PC-3 (cell line): ENCODE measurements around the gene ACP4. TPM values are rescaled to one million over a fixed set of nuclear protein-coding genes. Genes with fewer than 3 reads are reported as not detected.

Experiments used
- ATAC-seq: fragments of 200-7000 bp; cut with Tn5 transposase; 2 replicates; pipeline ENCODE4 v1.9.1; 2020; ENCODE audit warnings: mild to moderate bottlenecking, moderate library complexity
- BruUV-seq: library from RNA; stranded (reverse); fragments of 400-500 nt; replicated peaks from 2 replicates; lab custom pipeline; 2021; lab: Mats Ljungman, UMichigan
- CTCF ChIA-PET: fragments of 300-600 bp; sonication (Branson Sonifier 250); formaldehyde crosslinking; loops from one replicate; lab custom pipeline; 2022; ENCODE audit warnings: antibody characterized with exemption; lab: Charles Lee
- POLR2A ChIA-PET: fragments of 300-600 bp; sonication (Branson Sonifier 250); formaldehyde crosslinking; loops from one replicate; lab custom pipeline; 2022; ENCODE audit warnings: antibody characterized with exemption; ENCODE audit not compliant: unreplicated experiment; lab: Charles Lee
- DNase-seq: peaks from one replicate; pipeline ENCODE4 v3.0.0-alpha.2; 2015
- H2AFZ ChIP-seq: fragments of 300-600 bp; sonication (generic); 2 replicates; pipeline ENCODE4 v1.6.0; 2016; ENCODE audit warnings: antibody characterized with exemption, low read length
- H3F3A ChIP-seq: fragments of 300-600 bp; sonication (generic); one replicate; pipeline ENCODE4 v1.6.0; 2017; ENCODE audit warnings: antibody characterized with exemption, low read length, control low read depth, mild to moderate bottlenecking; ENCODE audit not compliant: unreplicated experiment
- H3K27ac ChIP-seq: fragments of 300-600 bp; sonication (generic); 2 replicates; pipeline ENCODE4 v1.5.1; 2016; ENCODE audit warnings: mild to moderate bottlenecking, low read length
- H3K27me3 ChIP-seq: fragments of 300-600 bp; sonication (generic); 2 replicates; pipeline ENCODE4 v1.6.1; 2016; ENCODE audit warnings: low read length, mixed read lengths
- H3K36me3 ChIP-seq: fragments of 300-600 bp; sonication (generic); 2 replicates; pipeline ENCODE4 v1.6.1; 2016; ENCODE audit warnings: low read depth, mixed run types, low read length, mixed read lengths
- H3K4me1 ChIP-seq: fragments of 300-600 bp; sonication (generic); 2 replicates; pipeline ENCODE4 v1.5.1; 2016; ENCODE audit warnings: low read length; ENCODE audit not compliant: insufficient read depth
- H3K4me2 ChIP-seq: fragments of 300-600 bp; sonication (generic); 2 replicates; pipeline ENCODE4 v1.6.0; 2016; ENCODE audit warnings: low read length
- H3K4me3 ChIP-seq: fragments of 300-600 bp; sonication (generic); 2 replicates; pipeline ENCODE4 v1.5.1; 2016; ENCODE audit warnings: mild to moderate bottlenecking, low read length, mixed read lengths
- H3K79me2 ChIP-seq: fragments of 300-600 bp; sonication (generic); 2 replicates; pipeline ENCODE4 v1.6.1; 2017; ENCODE audit warnings: low read length, mixed read lengths
- H3K9ac ChIP-seq: fragments of 300-600 bp; sonication (generic); 2 replicates; pipeline ENCODE4 v1.6.0; 2016; ENCODE audit warnings: mild to moderate bottlenecking, low read length
- H3K9me2 ChIP-seq: fragments of 300-600 bp; sonication (generic); replicated peaks from 2 replicates; pipeline ENCODE4 v1.6.1; 2016; ENCODE audit warnings: mixed run types, low read length, mixed read lengths
- H3K9me3 ChIP-seq: fragments of 300-600 bp; sonication (generic); 2 replicates; pipeline ENCODE4 v1.6.1; 2016; ENCODE audit warnings: low read length, mixed read lengths
- H4K20me1 ChIP-seq: fragments of 300-600 bp; sonication (generic); 2 replicates; pipeline ENCODE4 v1.6.1; 2016; ENCODE audit warnings: low read length, mixed read lengths
- EZH2 ChIP-seq: fragments of 300-600 bp; sonication (generic); IDR thresholded peaks from one replicate; pipeline ENCODE4 v1.6.1; 2017; ENCODE audit warnings: antibody characterized with exemption, mild to moderate bottlenecking, low read length; ENCODE audit not compliant: unreplicated experiment
- EZH2phosphoT487 ChIP-seq: fragments of 300-600 bp; sonication (generic); IDR thresholded peaks from 2 replicates; pipeline ENCODE4 v1.6.1; 2018; ENCODE audit warnings: mild to moderate bottlenecking, antibody characterized with exemption, low read length, borderline replicate concordance
- intact Hi-C: fragments of 100-400 bp; cut with micrococcal nuclease; formaldehyde crosslinking; loops from 2 replicates; pipeline ENCODE4 v1.9.0; 2023
- total RNA-seq: library from RNA; depleted of rRNA; stranded (reverse); fragments of >200 nt; gene quantifications from 2 replicates; pipeline ENCODE4 v1.2.3, GENCODE V29; 2014
- TF ChIP-seq, protein P1 (sequence below): fragments of 300-600 bp; sonication (generic); conservative IDR thresholded peaks from 2 replicates; pipeline ENCODE4 v1.5.1; 2017; ENCODE audit warnings: antibody characterized with exemption, low read depth, mild to moderate bottlenecking, low read length

The ACP4 gene
- total RNA-seq, 1 experiment from 2014 or later = not detected

GRCh38 chr19:50817941-50818858 lies 28.0 kb downstream of the ACP4 start:
- H3K36me3 ChIP-seq = no peaks in the 10 kb centered on the region
- TF ChIP-seq, protein P1, sequence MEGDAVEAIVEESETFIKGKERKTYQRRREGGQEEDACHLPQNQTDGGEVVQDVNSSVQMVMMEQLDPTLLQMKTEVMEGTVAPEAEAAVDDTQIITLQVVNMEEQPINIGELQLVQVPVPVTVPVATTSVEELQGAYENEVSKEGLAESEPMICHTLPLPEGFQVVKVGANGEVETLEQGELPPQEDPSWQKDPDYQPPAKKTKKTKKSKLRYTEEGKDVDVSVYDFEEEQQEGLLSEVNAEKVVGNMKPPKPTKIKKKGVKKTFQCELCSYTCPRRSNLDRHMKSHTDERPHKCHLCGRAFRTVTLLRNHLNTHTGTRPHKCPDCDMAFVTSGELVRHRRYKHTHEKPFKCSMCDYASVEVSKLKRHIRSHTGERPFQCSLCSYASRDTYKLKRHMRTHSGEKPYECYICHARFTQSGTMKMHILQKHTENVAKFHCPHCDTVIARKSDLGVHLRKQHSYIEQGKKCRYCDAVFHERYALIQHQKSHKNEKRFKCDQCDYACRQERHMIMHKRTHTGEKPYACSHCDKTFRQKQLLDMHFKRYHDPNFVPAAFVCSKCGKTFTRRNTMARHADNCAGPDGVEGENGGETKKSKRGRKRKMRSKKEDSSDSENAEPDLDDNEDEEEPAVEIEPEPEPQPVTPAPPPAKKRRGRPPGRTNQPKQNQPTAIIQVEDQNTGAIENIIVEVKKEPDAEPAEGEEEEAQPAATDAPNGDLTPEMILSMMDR = no peak
- TF ChIP-seq EZH2 = no peak
- no peak for TF ChIP-seq EZH2phosphoT487
- POLR2A ChIA-PET = no interaction called here
- H3K27ac ChIP-seq = no peak overlapping the region
- no peaks in the 10 kb centered on the region for H3K9me3 ChIP-seq
- BruUV-seq = no TSS peak
- H3K9ac ChIP-seq = no peak overlapping the region
- intact Hi-C loops = no loop called here
- H3K4me1 ChIP-seq = no peaks in the 10 kb centered on the region
- peaks cover 61% of the 10 kb centered on the region for H3K27me3 ChIP-seq
- H3K9me2 ChIP-seq = no peaks in the 10 kb centered on the region
- H3K4me3 ChIP-seq = peak overlapping the region; percentile 46
- DNase-seq (peak; percentile 59), ATAC-seq (peak; percentile 72)
- H2AFZ ChIP-seq = peak overlapping the region; percentile 55
- H3K4me2 ChIP-seq = peak overlapping the region; percentile 67
- H3K79me2 ChIP-seq = no peaks in the 10 kb centered on the region
- CTCF ChIA-PET = no interaction called here
- no peaks in the 10 kb centered on the region for H4K20me1 ChIP-seq
- H3F3A ChIP-seq = no peaks in the 10 kb centered on the region

GRCh38 chr19:50818859-50819472 lies 28.8 kb downstream of the ACP4 start:
- Histone ChIP-seq H3K9me2 (no peaks in the 10 kb centered on the region), H3K79me2 (no peaks in the 10 kb centered on the region), H3K9ac (no peak overlapping the region), H3K4me1 (no peaks in the 10 kb centered on the region), H3K9me3 (no peaks in the 10 kb centered on the region), H3K4me2 (no peak overlapping the region), H3K27ac (no peak overlapping the region), H3F3A (no peaks in the 10 kb centered on the region), H3K4me3 (no peak overlapping the region), H3K36me3 (no peaks in the 10 kb centered on the region), H4K20me1 (no peaks in the 10 kb centered on the region), H3K27me3 (peaks cover 68% of the 10 kb centered on the region), H2AFZ (no peak overlapping the region)
- TF ChIP-seq, protein P1 = no peak
- no peak for TF ChIP-seq EZH2
- TF ChIP-seq EZH2phosphoT487 = no peak
- ChIA-PET CTCF (interaction anchor here (0.6 kb wide), 1 partner anchor 202 kb away, joined by 4 read pairs; no protein-coding TSS in a partner anchor), POLR2A (no interaction called here)
- intact Hi-C loops = no loop called here
- no TSS peak for BruUV-seq
- ATAC-seq = no peak
- no peak for DNase-seq
